RWPE1 (cell line): Measurements from ENCODE around the gene ITGB4.

ENCODE experiments used
- CTCF ChIA-PET: fragments of 350-600 bp; sonication (Branson Sonifier 250); formaldehyde crosslinking; extraction: SDS; loops from one replicate; lab custom pipeline; 2021; lab: Yijun Ruan, JAX
- POLR2A ChIA-PET: fragments of 400-600 bp; formaldehyde crosslinking; extraction: SDS; loops from one replicate; lab custom pipeline; 2020; ENCODE audit warnings: antibody characterized with exemption; ENCODE audit not compliant: low non-redundant PET; lab: Yijun Ruan, JAX
- DNase-seq: peaks from one replicate; pipeline ENCODE4 v3.0.0; 2012; ENCODE audit warnings: low spot score
- H3K27ac ChIP-seq: fragments of 450-650 bp; 2 replicates; pipeline ENCODE4 v1.5.1; 2017
- CTCF ChIP-seq: fragments of 450-650 bp; conservative IDR thresholded peaks from 2 replicates; pipeline ENCODE4 v1.5.1; 2017; ENCODE audit warnings: low read depth, mild to moderate bottlenecking

The ITGB4 gene

DNA sequence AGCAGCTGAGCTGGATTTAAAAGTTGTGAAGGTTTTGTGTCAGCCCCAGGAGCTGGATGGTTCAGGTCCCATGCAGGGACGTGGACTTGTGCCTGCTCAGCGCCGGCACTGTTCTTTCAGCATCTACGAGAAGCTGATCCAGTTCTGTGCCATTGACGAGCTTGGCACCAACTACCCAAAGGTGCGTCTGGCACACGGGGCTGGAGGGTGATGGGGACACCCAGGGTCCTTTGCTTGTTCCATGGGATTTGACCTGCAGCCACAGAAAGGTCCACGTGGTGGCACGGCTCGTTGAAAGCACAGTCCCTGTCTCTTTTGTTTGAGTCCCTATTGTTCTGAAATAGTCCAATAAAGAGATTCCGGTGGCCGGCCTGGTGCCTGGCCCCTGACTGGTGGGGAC is 18.1 kb upstream of the ITGB4 start:
- DNase-seq, result no peak
- H3K27ac ChIP-seq, result peak overlapping the region; percentile 100
- TF ChIP-seq CTCF, result no peak
- POLR2A ChIA-PET, result interaction anchor here (0.6 kb wide), 1 partner anchor 7 kb away, joined by 6 read pairs; no protein-coding TSS in a partner anchor
- CTCF ChIA-PET, result interaction anchor here (1.8 kb wide), 1 partner anchor 23 kb away, joined by 5 read pairs; no protein-coding TSS in a partner anchor

GRCh38 chr17:75703591-75703990 is 17.7 kb upstream of the ITGB4 start:
- DNase-seq, result no peak
- POLR2A ChIA-PET, result no interaction called here
- CTCF ChIA-PET, result interaction anchor here (1.8 kb wide), 1 partner anchor 24 kb away, joined by 5 read pairs; no protein-coding TSS in a partner anchor
- H3K27ac ChIP-seq, result peak overlapping the region; percentile 100
- no peak for TF ChIP-seq CTCF

DNA sequence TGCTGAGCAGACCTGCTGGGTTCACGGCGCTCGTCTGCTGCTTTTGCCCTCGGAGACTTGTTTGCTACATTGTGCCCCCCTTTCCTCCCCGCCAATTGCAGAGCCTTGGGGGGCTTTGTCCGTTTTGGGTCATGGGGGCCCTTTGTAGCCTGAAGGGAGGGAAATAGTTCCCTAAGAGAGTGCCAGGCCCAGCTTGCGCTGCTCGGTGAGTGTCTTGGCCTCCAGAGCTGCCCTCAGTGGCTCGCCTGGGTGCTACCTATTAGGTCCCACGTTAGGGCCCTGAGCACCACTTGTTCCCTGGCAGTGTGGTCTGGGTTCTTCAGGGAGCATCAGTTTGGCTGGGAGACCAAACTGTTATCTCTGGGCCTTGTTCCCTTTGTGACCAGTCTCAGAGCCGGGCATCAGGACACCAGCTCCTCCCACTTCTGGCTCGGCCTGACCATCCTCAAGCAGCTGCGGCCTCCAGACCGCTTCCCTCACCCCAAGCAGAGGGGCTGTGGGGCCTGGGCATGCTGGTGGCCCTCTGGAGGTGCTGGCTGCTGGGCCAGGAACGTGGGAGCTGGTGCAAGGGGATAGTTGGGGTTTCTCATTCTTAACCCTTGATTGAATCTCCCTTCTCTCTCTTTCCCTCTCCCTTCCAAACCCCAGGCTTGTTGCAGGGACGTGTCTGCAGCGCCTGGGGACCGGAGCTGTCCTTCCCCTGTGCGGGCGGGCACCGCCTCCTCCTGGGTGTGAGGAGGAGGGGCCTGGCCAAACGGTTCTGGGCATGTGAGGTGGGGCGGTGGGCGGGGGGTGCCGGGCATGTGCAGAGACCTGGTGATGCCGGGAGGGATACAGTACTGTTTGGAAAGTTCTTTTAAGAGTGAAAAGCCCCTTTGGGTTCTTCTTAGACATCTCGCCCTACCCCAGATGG is 16.0 kb upstream of the ITGB4 start:
- ChIA-PET CTCF (no interaction called here), POLR2A (no interaction called here)
- DNase-seq, result no peak
- no peak for TF ChIP-seq CTCF
- H3K27ac ChIP-seq, result peak overlapping the region; percentile 100

- DNase-seq, result no peak
- CTCF ChIA-PET, result interaction anchor here (0.6 kb wide), 1 partner anchor 252 kb away, joined by 3 read pairs; no protein-coding TSS in a partner anchor
- POLR2A ChIA-PET, result no interaction called here
- peak overlapping the region; percentile 100 for H3K27ac ChIP-seq
- TF ChIP-seq CTCF, result no peak
These were observed 15.1 kb upstream of the ITGB4 start for GRCh38 chr17:75706042-75706728.

GRCh38 chr17:75707079-75707571 is 14.1 kb upstream of the ITGB4 start:
- H3K27ac ChIP-seq, result peak overlapping the region; percentile 100
- CTCF ChIA-PET, result interaction anchor here (0.7 kb wide), 1 partner anchor 32 kb away, joined by 4 read pairs; no protein-coding TSS in a partner anchor
- peak; percentile 72 for DNase-seq
- TF ChIP-seq CTCF, result no peak
- POLR2A ChIA-PET, result interaction anchor here (0.5 to 1.0 kb wide), 3 partner anchors 12 to 191 kb away, joined by 3 to 10 read pairs (median 4); partner anchors contain the start of gene ITGB4

DNA sequence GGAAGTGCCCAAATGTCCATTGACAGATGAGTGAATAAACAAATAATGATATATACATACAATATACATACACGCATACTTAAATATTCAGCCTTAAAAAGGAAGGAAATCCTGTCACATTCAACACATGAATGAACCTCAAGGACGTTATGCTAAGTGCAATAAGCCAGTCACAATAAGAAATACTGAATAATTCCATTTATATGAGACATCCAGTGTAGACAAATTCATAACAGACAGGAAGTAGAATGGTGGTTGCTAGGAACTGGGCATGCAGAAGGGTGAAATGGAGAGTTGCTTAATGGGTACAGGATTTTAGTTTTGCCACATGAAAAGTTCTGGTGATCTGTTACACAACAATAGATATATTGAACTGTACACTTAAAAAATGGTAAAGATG is 8.8 kb upstream of the ITGB4 start:
- ChIA-PET POLR2A (interaction anchor here (0.6 kb wide), 1 partner anchor 304 kb away, joined by 7 read pairs; no protein-coding TSS in a partner anchor), CTCF (interaction anchor here (0.6 kb wide), 1 partner anchor 220 kb away, joined by 3 read pairs; no protein-coding TSS in a partner anchor)
- no peak for TF ChIP-seq CTCF
- no peak for DNase-seq
- no peak overlapping the region for H3K27ac ChIP-seq
